Measurements from ENCODE around the gene PCGF1. TPM values are rescaled to one million over a fixed set of nuclear protein-coding genes. Genes with fewer than 3 reads are reported as not detected.

The PCGF1 gene
- total RNA-seq = 18.2 and 28.2 TPM in 2 replicates

DNA sequence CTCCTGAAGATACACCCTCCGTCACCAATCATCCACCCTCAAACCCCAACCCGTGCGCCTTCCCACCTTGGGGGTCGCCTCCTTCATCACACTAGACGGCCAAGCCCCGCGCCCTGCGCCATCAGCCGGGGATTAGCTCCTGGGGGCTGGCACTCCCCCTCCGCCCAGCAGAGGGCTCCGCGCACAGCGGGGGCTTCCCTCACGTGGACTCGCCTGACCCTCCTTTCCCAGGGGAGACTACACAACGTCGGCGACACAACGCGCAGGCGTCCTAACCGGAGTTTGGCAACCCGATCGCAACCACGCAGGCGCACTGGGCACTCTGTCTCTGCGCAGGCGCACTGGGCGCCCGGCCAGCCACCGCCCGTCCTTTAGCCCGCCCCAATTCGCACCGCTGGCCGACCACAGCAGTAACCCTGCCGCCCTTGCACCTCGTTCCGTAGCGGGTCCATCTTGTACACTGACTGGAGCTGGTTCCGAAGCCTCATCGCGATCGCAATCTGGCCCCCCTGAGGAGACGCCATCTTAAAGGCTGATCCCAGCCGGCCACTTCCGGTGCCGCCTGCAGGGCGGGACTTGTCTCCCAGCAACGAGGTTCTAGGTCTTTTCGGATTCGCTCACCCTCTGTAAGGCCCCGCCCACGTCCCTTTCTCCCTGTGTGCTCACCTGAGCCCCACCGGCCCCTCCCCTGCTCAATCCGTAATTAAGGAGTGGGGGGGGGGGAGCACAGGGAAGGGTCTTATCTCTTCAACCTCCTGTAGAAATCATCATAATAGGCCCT lies at the start of gene PCGF1:
PCGF1 (minus strand) TSS at position 551 of the 781 bp plus-strand sequence; CDS start at position 524, 27 bp downstream.

DNA sequence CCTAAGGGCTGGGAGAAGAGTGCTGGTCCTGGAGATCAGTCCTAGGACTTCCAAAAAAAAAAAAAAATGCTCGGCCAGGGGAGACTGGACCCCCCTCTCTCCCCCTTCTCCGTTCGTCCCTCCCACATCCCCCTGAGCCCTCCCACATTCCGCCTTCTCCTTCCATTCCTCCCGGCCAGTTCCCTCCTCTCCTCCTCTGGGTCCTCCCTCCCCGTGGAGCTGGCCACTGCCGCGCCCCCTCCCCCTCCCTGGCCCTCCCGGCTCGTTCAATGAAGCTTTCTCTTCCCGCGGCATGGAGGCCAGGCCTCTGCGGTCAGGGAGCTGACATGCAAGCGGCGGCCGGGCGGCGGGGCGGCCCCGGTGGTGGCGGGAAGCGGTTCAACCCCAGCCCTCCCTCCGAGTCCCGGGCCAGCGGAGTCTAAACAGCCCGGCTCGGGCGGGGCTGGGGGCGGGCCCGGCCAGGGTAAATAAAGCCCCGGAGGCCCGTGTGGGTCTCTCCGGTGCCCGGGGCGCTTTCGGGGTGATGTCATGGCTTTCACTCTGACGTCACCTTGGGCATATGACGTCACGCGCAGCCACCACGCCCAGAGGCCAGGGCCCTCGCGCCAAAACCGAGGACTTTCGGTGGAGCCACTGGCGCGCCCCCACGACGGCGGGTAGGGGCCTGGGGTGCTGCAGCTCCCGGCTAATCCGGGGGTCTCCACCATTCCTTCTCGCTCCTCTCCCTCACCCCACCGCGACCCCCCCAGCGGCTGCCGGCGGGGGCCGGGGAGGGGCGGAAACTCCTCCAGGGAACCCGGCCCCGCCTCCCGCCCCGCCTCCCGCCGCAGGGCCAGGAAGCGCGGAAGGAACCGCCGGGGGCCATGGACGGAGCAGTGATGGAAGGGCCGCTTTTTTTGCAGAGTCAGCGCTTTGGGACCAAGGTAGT lies 46.7 kb upstream of the PCGF1 start, which contains the start of the genes DOK1 and LOXL3:
DOK1 (plus strand) TSS at position 829 of the 928 bp plus-strand sequence; CDS start at position 864, 35 bp downstream.
LOXL3 (minus strand) TSS at position 51 of the 928 bp plus-strand sequence. CDS start 1,308 bp downstream, outside the sequence.

DNA sequence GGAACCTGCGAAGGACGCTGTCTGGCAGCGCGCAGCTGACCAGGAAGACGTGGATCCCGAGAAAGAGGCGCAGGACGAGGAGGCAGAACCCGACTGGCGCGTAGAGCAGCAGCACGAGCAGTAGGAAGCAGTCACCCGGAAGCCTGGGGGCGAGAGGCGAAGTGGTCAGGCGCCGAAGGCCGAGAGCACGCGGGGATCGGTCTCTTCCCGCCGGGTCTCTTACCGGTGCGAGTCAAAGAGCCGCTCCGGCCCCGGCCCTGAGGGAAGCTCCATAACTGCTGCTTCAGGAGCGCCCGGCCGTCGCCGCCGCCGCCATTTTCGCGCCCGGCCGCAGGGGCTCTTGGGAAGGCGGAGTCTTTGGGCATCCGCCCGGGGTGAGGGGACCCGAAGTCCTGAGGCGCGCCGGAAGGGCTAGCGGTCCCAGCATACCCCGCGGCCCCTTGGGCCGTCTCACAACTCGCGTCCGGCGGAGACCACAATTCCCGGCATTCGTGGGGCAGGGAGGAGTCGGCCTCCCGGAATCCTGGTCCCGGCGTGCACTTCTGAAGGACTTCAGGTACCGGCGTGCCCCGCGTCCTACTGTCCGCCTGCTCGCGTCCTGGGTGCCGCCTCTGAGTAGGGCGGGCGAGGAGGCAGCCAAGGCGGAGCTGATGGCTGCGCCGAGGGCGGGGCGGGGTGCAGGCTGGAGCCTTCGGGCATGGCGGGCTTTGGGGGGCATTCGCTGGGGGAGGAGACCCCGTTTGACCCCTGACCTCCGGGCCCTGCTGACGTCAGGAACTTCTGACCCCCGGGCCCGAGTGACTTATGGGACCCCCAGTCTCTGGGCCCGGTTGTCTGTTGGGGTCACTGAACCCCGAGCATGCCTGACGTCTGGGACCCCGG lies 22.1 kb upstream of the PCGF1 start, which contains the start of the genes AUP1 and HTRA2:
AUP1 (minus strand) TSS at position 350 of the 882 bp plus-strand sequence; CDS start at position 273, 77 bp downstream.
HTRA2 (plus strand) TSS at position 577 of the 882 bp plus-strand sequence; CDS start at position 651, 74 bp downstream.

DNA sequence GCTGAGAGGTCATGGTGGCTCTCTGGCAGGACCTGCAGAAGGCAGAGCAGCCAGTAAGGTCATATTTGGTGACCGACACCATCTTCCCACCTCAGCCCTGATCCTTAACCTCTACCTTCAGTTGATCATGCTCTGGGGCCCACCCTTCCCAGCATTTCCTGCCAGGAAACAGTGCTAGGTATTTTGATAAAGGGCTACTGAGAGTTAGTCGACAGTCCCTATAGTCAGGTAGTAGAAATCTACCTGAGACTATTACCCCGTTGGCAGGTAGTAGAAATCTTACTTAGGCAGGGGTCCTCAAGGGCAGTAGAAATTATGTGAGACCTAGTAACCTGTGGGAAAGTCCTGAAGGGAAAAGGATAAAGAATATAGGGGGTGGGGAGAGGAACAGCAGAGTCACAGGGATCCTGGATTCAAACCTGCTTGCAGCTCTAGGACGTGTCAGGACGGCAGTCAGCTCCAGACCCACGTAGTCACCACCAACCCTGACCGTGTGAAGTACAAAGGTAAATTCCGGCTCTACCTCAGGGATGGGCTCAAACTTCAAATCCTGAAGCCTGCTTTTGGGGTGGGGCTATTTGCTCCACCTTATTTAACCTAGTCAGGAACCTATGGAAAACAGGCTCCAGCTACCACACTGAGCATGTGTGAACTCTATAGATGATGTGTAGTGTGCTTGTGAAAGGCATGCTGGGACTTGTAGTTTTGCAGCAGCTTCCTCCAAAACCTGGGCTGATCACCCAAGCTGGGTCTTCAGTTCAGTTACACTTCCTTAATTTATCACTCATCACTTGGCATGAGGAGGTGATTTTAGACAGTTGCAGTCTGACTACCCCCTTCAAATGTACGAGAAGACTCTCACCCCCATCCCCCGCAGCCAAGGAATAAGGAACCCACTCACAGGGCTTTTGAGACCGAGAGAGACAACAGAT lies 18.5 kb upstream of the PCGF1 start, which contains the start of gene DQX1:
DQX1 (minus strand) TSS at position 515 of the 932 bp plus-strand sequence; CDS start at position 13, 502 bp downstream.

DNA sequence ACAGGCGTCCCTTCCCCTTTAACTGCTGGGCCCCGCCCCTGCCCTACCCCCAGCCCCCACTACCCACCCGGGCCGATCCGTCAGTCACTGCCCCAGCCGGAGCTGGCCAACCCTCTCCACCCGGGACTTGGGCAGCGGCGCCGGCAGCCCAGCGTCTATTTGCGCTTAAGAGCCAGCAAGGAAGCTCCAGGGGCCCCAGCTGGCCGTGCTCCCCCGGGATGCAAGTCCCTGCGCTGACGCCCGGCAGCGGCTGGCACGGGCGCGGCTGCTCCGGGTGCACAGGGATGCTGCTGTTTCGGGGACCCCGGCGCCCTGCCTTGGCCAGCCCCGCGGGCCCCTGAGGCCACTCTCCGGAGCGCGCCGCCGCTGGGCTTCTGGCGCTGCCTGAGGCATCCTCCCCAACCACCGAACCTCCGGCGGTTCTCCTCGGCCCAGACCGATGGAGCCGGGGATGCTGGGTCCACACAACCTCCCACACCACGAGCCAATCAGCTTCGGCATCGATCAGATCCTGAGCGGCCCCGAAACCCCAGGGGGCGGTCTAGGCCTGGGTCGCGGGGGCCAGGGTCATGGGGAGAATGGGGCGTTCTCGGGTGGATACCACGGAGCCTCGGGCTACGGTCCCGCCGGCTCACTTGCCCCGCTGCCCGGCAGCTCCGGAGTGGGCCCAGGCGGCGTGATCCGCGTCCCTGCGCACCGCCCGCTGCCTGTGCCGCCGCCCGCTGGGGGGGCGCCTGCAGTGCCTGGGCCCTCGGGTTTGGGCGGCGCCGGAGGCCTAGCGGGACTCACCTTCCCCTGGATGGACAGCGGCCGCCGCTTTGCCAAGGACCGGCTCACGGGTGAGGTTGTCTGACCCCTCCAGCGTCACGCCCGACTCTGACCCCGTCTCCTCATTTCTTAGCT lies 7.1 kb upstream of the PCGF1 start, which contains the start of gene TLX2:
TLX2 (plus strand) TSS at position 83 of the 903 bp plus-strand sequence; CDS start at position 440, 357 bp downstream.

DNA sequence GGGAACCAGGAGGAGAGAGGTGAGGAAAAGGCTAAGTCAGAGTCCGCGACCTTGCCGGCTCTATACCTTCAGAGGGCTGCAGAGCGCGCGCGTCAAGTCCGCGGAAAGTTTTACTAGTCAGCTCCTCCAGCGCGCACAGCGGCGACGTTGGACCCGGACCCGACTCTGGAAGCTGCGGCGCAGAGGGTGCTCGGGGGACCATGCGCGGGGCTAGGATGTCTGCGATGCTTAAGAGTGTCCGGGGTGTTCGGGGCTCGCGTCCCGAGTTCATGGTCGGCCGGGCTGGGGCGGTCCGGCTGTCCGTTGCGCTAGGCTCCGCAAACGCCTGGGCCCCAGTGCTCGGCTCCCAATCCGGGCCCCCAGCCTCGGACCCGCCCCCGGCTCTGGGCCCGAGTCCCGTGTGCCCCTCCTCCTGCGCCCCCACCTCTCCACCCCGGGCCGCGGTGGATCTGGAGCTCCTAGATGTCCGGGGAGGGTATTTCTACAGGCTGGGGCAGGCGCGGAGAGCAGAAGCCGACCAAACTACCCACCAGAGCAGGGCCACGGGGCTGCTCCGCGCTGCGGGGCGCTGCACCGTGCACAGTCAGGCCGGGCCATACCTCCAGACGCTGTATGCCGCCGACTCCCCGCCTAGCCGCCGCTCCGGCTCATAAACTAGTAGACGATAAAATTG lies 8.1 kb downstream of the PCGF1 start, which contains the start of gene LBX2:
LBX2 (minus strand) TSS at position 337 of the 673 bp plus-strand sequence; CDS start at position 271, 66 bp downstream.

DNA sequence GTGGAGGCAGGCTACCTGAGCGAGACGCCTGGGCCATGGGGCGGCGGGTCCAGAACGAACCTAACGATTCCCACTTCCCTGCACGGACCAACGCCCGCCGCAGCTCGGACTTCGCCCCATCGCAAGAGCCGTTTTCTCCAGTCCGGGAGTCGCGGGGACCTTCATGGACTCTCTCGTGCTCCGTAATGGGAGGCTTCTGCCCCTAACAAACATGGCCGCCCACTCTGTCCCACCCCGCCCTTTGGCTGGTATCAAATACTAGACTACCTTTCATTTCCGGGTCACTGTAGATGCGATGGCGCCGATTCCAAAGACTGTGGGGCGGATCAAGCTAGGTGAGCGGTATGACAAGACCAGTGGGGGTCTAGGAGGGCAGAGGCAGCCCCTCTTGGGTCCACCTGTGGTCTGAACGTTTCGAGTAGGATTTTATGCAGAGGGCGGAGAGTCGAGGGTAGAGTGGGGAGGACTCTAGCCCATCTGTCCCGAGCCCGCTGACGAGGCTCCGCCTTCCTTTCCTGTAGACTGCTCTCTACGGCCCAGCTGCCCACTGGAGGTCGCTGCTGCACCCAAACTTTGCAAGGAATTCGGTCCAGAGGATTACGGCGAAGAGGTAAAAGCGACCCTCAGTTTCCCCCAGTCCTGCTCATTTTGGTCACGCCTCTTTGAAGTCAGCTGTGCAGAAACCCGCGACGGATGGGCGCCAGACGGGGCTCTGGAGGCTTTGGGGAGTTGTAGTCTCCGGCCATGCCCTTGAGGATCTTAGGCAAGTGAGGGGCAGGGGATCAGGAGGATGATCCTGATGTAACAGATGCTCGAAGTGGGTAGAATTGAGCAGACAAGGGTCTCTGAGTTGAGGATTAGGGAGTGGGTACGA lies 24.5 kb downstream of the PCGF1 start, which contains the start of the genes CCDC142 and TTC31:
CCDC142 (minus strand) TSS at position 198 of the 874 bp plus-strand sequence; CDS start at position 37, 161 bp downstream.
TTC31 (plus strand) TSS at position 281 of the 874 bp plus-strand sequence; CDS start at position 296, 15 bp downstream.

DNA sequence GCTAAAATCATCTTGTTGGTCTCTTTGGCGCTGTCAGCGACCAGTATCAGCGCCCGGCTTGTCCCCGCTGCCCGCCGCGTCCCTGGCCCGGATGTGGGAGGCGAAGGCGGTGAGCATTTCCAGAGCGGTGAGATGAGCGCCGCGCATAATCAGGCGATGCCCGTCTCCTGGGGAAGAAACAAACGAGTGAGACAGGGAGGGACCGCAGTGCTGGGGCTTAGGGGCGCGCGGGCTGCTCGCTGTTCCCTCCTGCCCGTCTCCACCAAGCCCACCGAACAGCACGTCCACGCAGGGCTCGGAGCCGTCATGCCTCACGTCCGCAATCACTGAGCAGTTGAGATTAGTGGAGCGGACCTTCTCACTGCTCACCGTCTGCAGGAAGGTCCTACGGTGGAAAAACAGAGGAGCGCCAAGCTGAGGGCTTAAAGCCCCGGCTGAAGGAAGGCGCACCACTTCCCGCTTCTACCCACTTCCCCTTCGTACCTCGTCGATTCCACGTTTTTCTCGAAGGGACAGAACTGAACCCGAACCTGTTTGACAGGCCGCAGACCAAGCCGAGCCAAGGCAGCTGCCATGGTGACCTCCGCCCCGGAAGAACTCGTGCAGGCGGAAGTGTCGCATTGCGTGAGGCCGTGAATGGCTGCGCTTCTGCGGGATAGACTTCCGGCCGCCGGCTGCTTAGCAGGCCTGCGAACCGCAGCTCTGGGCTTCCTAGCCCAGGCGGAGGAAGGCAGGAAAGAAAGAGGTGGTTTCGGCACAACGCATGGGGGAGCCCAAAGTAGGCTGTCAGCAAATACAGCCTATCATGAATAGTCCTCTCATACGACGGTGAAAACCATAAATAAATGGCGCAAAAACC lies 35.2 kb downstream of the PCGF1 start, which contains the start of gene MRPL53:
MRPL53 (minus strand) TSS at position 595 of the 859 bp plus-strand sequence; CDS start at position 575, 20 bp downstream.

DNA sequence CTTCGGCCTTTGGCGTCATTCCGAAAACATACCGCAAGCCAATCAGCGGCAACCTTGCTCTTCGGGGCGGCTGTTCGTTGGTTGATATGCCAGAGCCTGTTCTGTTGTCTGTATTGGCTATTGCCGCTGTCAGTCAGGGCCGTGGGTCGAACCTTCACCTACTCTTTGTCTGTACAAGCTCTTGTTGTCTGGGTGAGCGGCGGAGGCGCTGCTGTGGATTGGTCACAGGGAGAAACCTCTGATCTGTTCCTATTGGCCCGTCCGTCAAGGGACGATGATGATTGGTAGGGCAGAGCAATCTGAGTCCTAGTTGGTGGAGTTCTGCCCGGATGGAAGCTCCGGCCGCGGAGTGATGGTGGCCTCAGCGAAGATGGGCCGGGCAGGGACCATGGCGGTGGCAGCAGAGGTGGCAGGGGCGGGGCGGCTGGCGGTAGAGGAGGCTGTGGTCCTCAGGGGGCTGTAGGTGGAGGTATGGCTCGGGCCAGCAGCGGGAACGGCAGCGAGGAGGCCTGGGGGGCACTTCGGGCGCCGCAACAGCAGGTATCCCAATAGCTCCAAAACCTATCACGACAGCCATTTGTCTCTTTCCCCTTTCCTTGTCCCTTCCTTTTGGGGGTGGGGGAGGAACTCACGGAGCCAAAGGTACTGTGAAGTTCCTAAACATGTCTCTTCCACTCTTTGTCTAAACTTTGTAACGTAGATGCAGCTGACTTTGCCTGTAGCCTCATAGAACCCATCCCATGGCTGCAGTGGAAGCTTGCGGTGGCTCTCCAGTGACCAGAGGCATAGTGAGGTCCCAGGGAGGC lies 49.2 kb downstream of the PCGF1 start, which contains the start of gene WBP1:
WBP1 (plus strand) TSS at position 307 of the 806 bp plus-strand sequence; CDS start at position 472, 165 bp downstream.

Other genes starting within 250 kb of the PCGF1 start
- 0.83 TPM in 1 of 2 replicates, not detected in the other for gene SLC4A5, start 164.3 kb downstream of the PCGF1 start, total RNA-seq
- gene DCTN1, start 127.4 kb downstream of the PCGF1 start, total RNA-seq = 153 and 193 TPM in 2 replicates
- gene C2orf81, start 86.1 kb downstream of the PCGF1 start, total RNA-seq = 0.30 and 0.78 TPM in 2 replicates
- 31.8 and 48.3 TPM in 2 replicates for gene WDR54, start 86.0 kb downstream of the PCGF1 start, total RNA-seq
- 14.6 and 17.6 TPM in 2 replicates for gene RTKN, start 65.8 kb downstream of the PCGF1 start, total RNA-seq
- gene INO80B, start 52.6 kb downstream of the PCGF1 start, total RNA-seq = 10.4 and 20.2 TPM in 2 replicates
- gene WBP1, start 49.3 kb downstream of the PCGF1 start, total RNA-seq = 34.3 and 62.7 TPM in 2 replicates
- 96.2 and 110 TPM in 2 replicates for gene MOGS, start 42.3 kb downstream of the PCGF1 start, total RNA-seq
- 16.4 and 25.2 TPM in 2 replicates for gene MRPL53, start 35.0 kb downstream of the PCGF1 start, total RNA-seq
- 23.2 and 25.2 TPM in 2 replicates for gene CCDC142, start 24.7 kb downstream of the PCGF1 start, total RNA-seq
- 12.8 and 13.9 TPM in 2 replicates for gene TTC31, start 24.6 kb downstream of the PCGF1 start, total RNA-seq
- gene LBX2, start 8.1 kb downstream of the PCGF1 start, total RNA-seq = 1.3 and 1.8 TPM in 2 replicates
- not detected in 2 replicates for gene TLX2, start 6.8 kb upstream of the PCGF1 start, total RNA-seq
- gene DQX1, start 18.5 kb upstream of the PCGF1 start, total RNA-seq = 0.32 TPM in 1 of 2 replicates, not detected in the other
- gene AUP1, start 22.0 kb upstream of the PCGF1 start, total RNA-seq = 53.9 and 72.8 TPM in 2 replicates
- 29.3 and 36.5 TPM in 2 replicates for gene HTRA2, start 22.2 kb upstream of the PCGF1 start, total RNA-seq
- 87.4 and 203 TPM in 2 replicates for gene LOXL3, start 46.2 kb upstream of the PCGF1 start, total RNA-seq
- 28.6 and 32.1 TPM in 2 replicates for gene DOK1, start 47.0 kb upstream of the PCGF1 start, total RNA-seq
- under 0.01 and 0.05 TPM in 2 replicates for gene M1AP, start 140.6 kb upstream of the PCGF1 start, total RNA-seq
- gene SEMA4F, start 146.6 kb upstream of the PCGF1 start, total RNA-seq = 6.8 and 13.7 TPM in 2 replicates

Measured in smooth muscle cell of the umbilical artery (primary cell).